H1 (cell line): Measurements from ENCODE around the gene RBFOX1. TPM values are rescaled to one million over a fixed set of nuclear protein-coding genes. Genes with fewer than 3 reads are reported as not detected.

Experiments
- CTCF ChIA-PET: fragments of 300-600 bp; sonication (Branson Sonifier 250); formaldehyde crosslinking; loops from one replicate; lab custom pipeline; 2021; ENCODE audit not compliant: partially characterized antibody; lab: Charles Lee
- POLR2A ChIA-PET: fragments of 300-600 bp; sonication (Branson Sonifier 250); formaldehyde crosslinking; loops from one replicate; lab custom pipeline; 2021; ENCODE audit warnings: inconsistent platforms; ENCODE audit not compliant: partially characterized antibody; lab: Charles Lee
- DNase-seq, 2 experiments: peaks; one replicate each; pipeline versions ENCODE4 v3.0.0 to v3.0.0-alpha.2; 2010 to 2022; ENCODE audit warnings: low spot score in 2 of 2, low read depth in 1 of 2, mixed read lengths in 1 of 2
- FAIRE-seq: peaks from 2 replicates; lab custom pipeline; 2011; peaks lifted over from hg19 to GRCh38; lab: Jason Lieb, UNC
- H2AFZ ChIP-seq: 2 replicates; pipeline ENCODE4 v1.8.1; 2012; ENCODE audit warnings: low read length, inconsistent platforms
- H2AK5ac ChIP-seq: 2 replicates; pipeline ENCODE4 v1.6.1; 2013; ENCODE audit warnings: low read depth, low read length
- H2BK120ac ChIP-seq: replicated peaks from 2 replicates; pipeline ENCODE3; 2013; ENCODE audit warnings: low read depth, low read length, inconsistent platforms
- H2BK12ac ChIP-seq: 2 replicates; pipeline ENCODE4 v1.6.1; 2013; ENCODE audit warnings: low read depth, low read length
- H2BK15ac ChIP-seq: 2 replicates; pipeline ENCODE4 v1.6.1; 2013; ENCODE audit warnings: low read length
- H2BK20ac ChIP-seq: 2 replicates; pipeline ENCODE4 v1.6.1; 2013; ENCODE audit warnings: low read length
- H2BK5ac ChIP-seq: 2 replicates; pipeline ENCODE4 v1.6.1; 2013; ENCODE audit warnings: low read depth, low read length
- H3K14ac ChIP-seq: 2 replicates; pipeline ENCODE4 v1.6.1; 2013; ENCODE audit warnings: inconsistent platforms; ENCODE audit not compliant: insufficient read length
- H3K18ac ChIP-seq: 2 replicates; pipeline ENCODE4 v1.6.1; 2013; ENCODE audit warnings: low read length; ENCODE audit errors: extremely low read depth
- H3K23ac ChIP-seq: 2 replicates; pipeline ENCODE4 v1.6.1; 2013; ENCODE audit warnings: inconsistent platforms; ENCODE audit not compliant: insufficient read length
- H3K23me2 ChIP-seq: 2 replicates; pipeline ENCODE4 v1.6.1; 2013; ENCODE audit warnings: low read depth, low read length
- H3K27ac ChIP-seq: 2 replicates; pipeline ENCODE4 v1.6.1; 2011; ENCODE audit warnings: low read depth, low read length, inconsistent platforms
- H3K27me3 ChIP-seq, 4 experiments: replicated peaks in 1 of 4; 1 replicate in 1 of 4; 2 replicates in 3 of 4; pipeline versions ENCODE4 v1.6.1 to v1.8.1; 2011 to 2013; ENCODE audit warnings: low read length in 3 of 4, mild to moderate bottlenecking in 3 of 4, inconsistent platforms in 2 of 4, mixed read lengths in 2 of 4, moderate library complexity in 1 of 4; ENCODE audit not compliant: control insufficient read depth in 3 of 4, insufficient read depth in 3 of 4; ENCODE audit errors: extremely low read depth in 1 of 4
- H3K36me3 ChIP-seq, 4 experiments: 2 replicates each; pipeline versions ENCODE4 v1.6.1 to v1.8.1; 2011 to 2013; ENCODE audit warnings: mild to moderate bottlenecking in 4 of 4, low read length in 3 of 4, moderate library complexity in 2 of 4, control low read depth in 1 of 4, inconsistent platforms in 1 of 4; ENCODE audit not compliant: insufficient read depth in 4 of 4, control insufficient read depth in 2 of 4
- H3K4ac ChIP-seq: replicated peaks from 2 replicates; pipeline ENCODE3; 2013; ENCODE audit warnings: low read length, low read depth, mixed read lengths, inconsistent platforms; ENCODE audit not compliant: insufficient read length
- H3K4me1 ChIP-seq, 4 experiments: replicated peaks in 1 of 4; 1 replicate in 1 of 4; 2 replicates in 3 of 4; pipeline versions ENCODE4 v1.6.1 to v1.8.1; 2011 to 2013; ENCODE audit warnings: low read length in 3 of 4, inconsistent platforms in 2 of 4, mixed read lengths in 1 of 4; ENCODE audit not compliant: insufficient read depth in 4 of 4, control insufficient read depth in 3 of 4
- H3K4me2 ChIP-seq, 2 experiments: 2 replicates each; pipeline versions ENCODE4 v1.6.1 to v1.8.1; 2011 to 2013; ENCODE audit warnings: low read depth in 2 of 2, low read length in 2 of 2, control low read depth in 1 of 2, inconsistent platforms in 1 of 2, mild to moderate bottlenecking in 1 of 2; ENCODE audit not compliant: insufficient read depth in 1 of 2
- H3K4me3 ChIP-seq, 4 experiments: fragments of 200-600, 300-600 bp in 1 of 4; sonication (generic), shearing (Covaris generic), sonication (Bioruptor Twin) in 1 of 4; 2 replicates each; pipeline versions ENCODE4 v1.5.1 to v1.8.1; 2011 to 2016; ENCODE audit warnings: low read length in 4 of 4, low read depth in 3 of 4, control low read depth in 2 of 4, inconsistent platforms in 2 of 4, mild to moderate bottlenecking in 2 of 4, mixed read lengths in 1 of 4, moderate library complexity in 1 of 4; ENCODE audit not compliant: insufficient read depth in 2 of 4; ENCODE audit errors: extremely low read depth in 1 of 4
- H3K56ac ChIP-seq: replicated peaks from 2 replicates; pipeline ENCODE3; 2013; ENCODE audit warnings: low read depth, mild to moderate bottlenecking, mixed read lengths, low read length, inconsistent platforms; ENCODE audit not compliant: insufficient read length
- H3K79me1 ChIP-seq: 2 replicates; pipeline ENCODE4 v1.6.1; 2013; ENCODE audit warnings: low read depth, low read length, control low read depth
- H3K79me2 ChIP-seq, 2 experiments: 2 replicates each; pipeline versions ENCODE4 v1.6.1 to v1.8.1; 2012 to 2013; ENCODE audit warnings: low read length in 2 of 2, mild to moderate bottlenecking in 2 of 2, inconsistent platforms in 1 of 2; ENCODE audit not compliant: insufficient read depth in 2 of 2, control insufficient read depth in 1 of 2
- H3K9ac ChIP-seq, 4 experiments: replicated peaks in 1 of 4; 1 replicate in 1 of 4; 2 replicates in 3 of 4; pipeline versions ENCODE4 v1.6.1 to v1.8.1; 2011 to 2013; ENCODE audit warnings: low read depth in 3 of 4, low read length in 3 of 4, control low read depth in 2 of 4, mild to moderate bottlenecking in 2 of 4, moderate library complexity in 2 of 4, inconsistent platforms in 1 of 4; ENCODE audit errors: extremely low read depth in 1 of 4
- H3K9me3 ChIP-seq, 2 experiments: 2 replicates each; pipeline versions ENCODE4 v1.6.1 to v1.8.1; 2012 to 2013; ENCODE audit warnings: mild to moderate bottlenecking in 2 of 2, moderate library complexity in 2 of 2, control low read depth in 1 of 2, inconsistent platforms in 1 of 2, low read depth in 1 of 2, low read length in 1 of 2, mixed read lengths in 1 of 2; ENCODE audit not compliant: insufficient read depth in 2 of 2
- H4K20me1 ChIP-seq, 2 experiments: replicated peaks in 1 of 2; 2 replicates each; pipeline versions ENCODE3 to v1.8.1; 2011 to 2013; ENCODE audit warnings: inconsistent platforms in 2 of 2, low read length in 2 of 2, mild to moderate bottlenecking in 1 of 2; ENCODE audit not compliant: insufficient read depth in 2 of 2, control insufficient read depth in 1 of 2
- H4K5ac ChIP-seq: 2 replicates; pipeline ENCODE4 v1.6.1; 2013; ENCODE audit warnings: low read length, low read depth, mixed read lengths, inconsistent platforms; ENCODE audit not compliant: insufficient read length
- H4K8ac ChIP-seq: 2 replicates; pipeline ENCODE4 v1.8.0; 2013; ENCODE audit warnings: mild to moderate bottlenecking, moderate library complexity, low read length, inconsistent platforms; ENCODE audit not compliant: insufficient read depth; ENCODE audit errors: extremely low read depth
- H4K91ac ChIP-seq: replicated peaks from 2 replicates; pipeline ENCODE3; 2013; ENCODE audit warnings: low read length, mixed read lengths, inconsistent platforms; ENCODE audit not compliant: insufficient read length
- GABPA ChIP-seq: IDR thresholded peaks from 2 replicates; pipeline ENCODE4 v1.6.1; 2011; ENCODE audit warnings: mild to moderate bottlenecking, low read length, moderate library complexity, borderline replicate concordance; ENCODE audit not compliant: insufficient read depth
- NANOG ChIP-seq: IDR thresholded peaks from 2 replicates; pipeline ENCODE4 v1.6.1; 2011; ENCODE audit warnings: low read length, low read depth, mild to moderate bottlenecking, inconsistent platforms; ENCODE audit not compliant: insufficient read depth, poor library complexity, severe bottlenecking
- RNF2 ChIP-seq: fragments of 200-900, 300-1000 bp; sonication (generic); IDR thresholded peaks from 2 replicates; pipeline ENCODE4 v1.7.1; 2016; ENCODE audit warnings: borderline replicate concordance, low read depth, mild to moderate bottlenecking, antibody characterized with exemption, low read length; ENCODE audit not compliant: poor library complexity, severe bottlenecking; ENCODE audit errors: missing control alignments
- WGBS, 2 experiments: shearing (Covaris generic) in 1 of 2; methylation state at CpG; one replicate each; pipeline versions ENCODE4 v1.1.6 to v1.1.7; 2013 to 2015; ENCODE audit warnings: low lambda C conversion rate in 2 of 2, mixed read lengths in 2 of 2, inconsistent platforms in 1 of 2, low coverage in 1 of 2, missing lambda C conversion rate in 1 of 2; ENCODE audit not compliant: insufficient replicate concordance in 2 of 2, insufficient coverage in 1 of 2, insufficient read length in 1 of 2; ENCODE audit errors: extremely low coverage in 1 of 2, missing lambda C conversion rate in 1 of 2; 5-methylcytosine and 5-hydroxymethylcytosine counted together
- polyA plus RNA-seq, 7 experiments: library from polyadenylated mRNA; depleted of rRNA in 3 of 7; stranded (reverse) in 5 of 7; unstranded in 2 of 7; fragments of >200 nt in 5 of 7; fragments of 200-250 nt in 2 of 7; gene quantifications; 1 replicate in 5 of 7; 2 replicates in 1 of 7; 4 replicates in 1 of 7; pipeline versions ENCODE4 v1.2.1 to v1.2.3, GENCODE V29; 2011 to 2013; ENCODE audit warnings: missing spikeins in 2 of 7, mixed read lengths in 2 of 7
- total RNA-seq: library from RNA; stranded (reverse); fragmentation: NEBNext Ultra II Directional; extraction: Animal tissue kit (Norgen Biotek cat#: 25700); gene quantifications from 2 replicates; pipeline ENCODE4 v1.2.1, GENCODE V29; 2021
- TF ChIP-seq, protein P1 (sequence below), 3 experiments: IDR thresholded peaks; 1 replicate in 2 of 3; 2 replicates in 1 of 3; pipeline versions ENCODE4 v1.5.1 to v1.6.1; 2011; ENCODE audit warnings: low read length in 3 of 3, mild to moderate bottlenecking in 3 of 3, inconsistent platforms in 2 of 3, low read depth in 1 of 3, moderate library complexity in 1 of 3; ENCODE audit not compliant: insufficient read depth in 1 of 3; ENCODE audit errors: control extremely low read depth in 1 of 3

RBFOX1 gene
- total and polyA plus RNA-seq, 2 of the 8 experiments (the other 6 are each of a cell fraction or from before 2014, with no cell fraction given): 1.7 to 2.8 TPM

DNA sequence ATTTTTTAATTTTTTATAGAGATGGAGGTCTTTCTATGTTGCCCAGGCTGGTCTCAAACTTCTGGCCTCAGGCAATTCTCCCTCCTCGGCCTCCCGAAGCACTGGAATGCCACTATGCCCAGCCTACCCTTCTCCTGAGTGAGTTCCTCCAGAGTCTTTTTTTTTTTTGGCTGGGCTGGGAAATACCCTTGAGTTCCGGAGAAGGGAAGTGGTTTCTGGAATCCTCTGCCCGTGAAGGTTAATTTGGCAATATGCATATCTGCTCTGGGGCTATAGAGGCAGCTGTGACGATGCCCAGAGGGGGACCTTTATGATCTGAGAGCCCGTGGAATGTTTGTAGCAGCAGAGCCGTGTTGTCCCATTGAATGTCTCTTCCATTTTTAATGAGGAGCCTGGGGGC is 217.5 kb downstream of the RBFOX1 start:
- no peak overlapping the region for H3K56ac ChIP-seq
- FAIRE-seq: no peak
- no peak overlapping the region for H4K91ac ChIP-seq
- no peak for DNase-seq
- H3K18ac ChIP-seq: no peak overlapping the region
- H3K36me3 ChIP-seq: no peaks in the 10 kb centered on the region
- H2AK5ac ChIP-seq: no peak overlapping the region
- 85% methylated on average over 7 of the region's 7 CpGs; no CpG with 5 or more reads in 1 of the 2 experiments for WGBS, 2 experiments
- H3K79me1 ChIP-seq: no peaks in the 10 kb centered on the region
- H3K14ac ChIP-seq: no peak overlapping the region
- TF ChIP-seq, protein P1, sequence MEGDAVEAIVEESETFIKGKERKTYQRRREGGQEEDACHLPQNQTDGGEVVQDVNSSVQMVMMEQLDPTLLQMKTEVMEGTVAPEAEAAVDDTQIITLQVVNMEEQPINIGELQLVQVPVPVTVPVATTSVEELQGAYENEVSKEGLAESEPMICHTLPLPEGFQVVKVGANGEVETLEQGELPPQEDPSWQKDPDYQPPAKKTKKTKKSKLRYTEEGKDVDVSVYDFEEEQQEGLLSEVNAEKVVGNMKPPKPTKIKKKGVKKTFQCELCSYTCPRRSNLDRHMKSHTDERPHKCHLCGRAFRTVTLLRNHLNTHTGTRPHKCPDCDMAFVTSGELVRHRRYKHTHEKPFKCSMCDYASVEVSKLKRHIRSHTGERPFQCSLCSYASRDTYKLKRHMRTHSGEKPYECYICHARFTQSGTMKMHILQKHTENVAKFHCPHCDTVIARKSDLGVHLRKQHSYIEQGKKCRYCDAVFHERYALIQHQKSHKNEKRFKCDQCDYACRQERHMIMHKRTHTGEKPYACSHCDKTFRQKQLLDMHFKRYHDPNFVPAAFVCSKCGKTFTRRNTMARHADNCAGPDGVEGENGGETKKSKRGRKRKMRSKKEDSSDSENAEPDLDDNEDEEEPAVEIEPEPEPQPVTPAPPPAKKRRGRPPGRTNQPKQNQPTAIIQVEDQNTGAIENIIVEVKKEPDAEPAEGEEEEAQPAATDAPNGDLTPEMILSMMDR (IDR thresholded peaks at IDR 0.05; ENCODE audit: control extremely low read depth in 1 of 3, insufficient read depth in 1 of 3, low read depth in 1 of 3, low read length in 3 of 3): no peak
- no peak for TF ChIP-seq GABPA
- TF ChIP-seq NANOG: no peak
- no peak for TF ChIP-seq RNF2
- H2BK5ac ChIP-seq: no peak overlapping the region
- H3K23me2 ChIP-seq: no peaks in the 10 kb centered on the region
- H2BK20ac ChIP-seq: no peak overlapping the region
- H3K23ac ChIP-seq: no peak overlapping the region
- no peak overlapping the region for H2BK15ac ChIP-seq
- ChIA-PET CTCF (interaction anchor here (1.2 kb wide), 1 partner anchor 14 kb away, joined by 3 read pairs; no protein-coding TSS in a partner anchor), POLR2A (no interaction called here)
- H3K4me2 ChIP-seq: no peak overlapping the region
- H2BK120ac ChIP-seq: no peak overlapping the region
- H3K4me3 ChIP-seq: no peak overlapping the region
- no peak overlapping the region for H3K4ac ChIP-seq
- H3K4me1 ChIP-seq: peaks cover 0 to under 1% (median 0%) of the 10 kb centered on the region in 4 experiments; a peak in 1 of 7 replicates
- H3K27ac ChIP-seq: no peak overlapping the region
- no peaks in the 10 kb centered on the region for H4K20me1 ChIP-seq
- no peaks in the 10 kb centered on the region for H3K9me3 ChIP-seq
- no peak overlapping the region for H2AFZ ChIP-seq
- no peaks in the 10 kb centered on the region for H3K79me2 ChIP-seq
- H3K27me3 ChIP-seq: no peaks in the 10 kb centered on the region
- no peak overlapping the region for H3K9ac ChIP-seq
- H4K8ac ChIP-seq: no peak overlapping the region
- no peak overlapping the region for H4K5ac ChIP-seq
- no peak overlapping the region for H2BK12ac ChIP-seq
